ENCODE results near the gene SMOC2.

- TF ChIP-seq EZH2phosphoT487 (IDR thresholded peaks at IDR 0.05; ENCODE audit: low read depth), result no peak
- no peak for TF ChIP-seq CTCF (IDR thresholded peaks at IDR 0.05; ENCODE audit: low read depth, low read length)
These were observed 268.0 kb downstream of the SMOC2 start for GRCh38 chr6:168708984-168709383.

Measured in OCI-LY3 (cell line).